Inflammatory macrophage treated with lipopolysaccharide for 4 hours (primary cell): ENCODE results near the gene LRFN2.

Experiments used
- DNase-seq: peaks from one replicate; pipeline ENCODE4 v3.0.0-alpha.2; 2020

Gene LRFN2

DNA sequence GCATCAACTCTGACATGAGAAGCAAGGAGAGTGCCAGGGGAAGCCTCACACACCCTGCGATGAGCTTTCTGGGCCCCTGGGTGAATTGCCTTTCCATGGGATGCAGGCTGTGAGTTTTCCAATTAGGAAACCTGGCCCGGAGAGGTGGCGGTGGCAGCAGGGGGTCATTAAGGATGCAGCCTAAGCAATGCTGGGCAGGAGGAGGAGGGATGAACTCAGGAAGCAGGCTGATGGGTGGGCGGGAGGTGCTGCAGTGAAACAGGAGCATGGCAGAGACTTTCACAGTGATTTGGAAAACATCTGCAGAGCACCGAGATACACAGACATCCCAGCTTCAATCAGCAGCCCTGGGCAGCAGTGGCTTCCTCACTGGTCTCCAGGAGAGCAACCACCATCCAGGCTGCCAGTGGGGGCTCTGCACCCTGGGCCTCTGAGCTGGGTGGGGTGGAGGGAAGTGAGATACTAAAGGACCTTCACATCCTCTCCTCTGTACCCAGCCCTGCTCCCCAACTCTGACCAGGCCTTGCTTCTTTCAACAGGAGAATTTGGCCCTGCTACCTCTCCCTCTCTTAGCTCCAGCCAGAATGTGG is 44.9 kb downstream of the LRFN2 start:
- DNase-seq, result no peak

DNA sequence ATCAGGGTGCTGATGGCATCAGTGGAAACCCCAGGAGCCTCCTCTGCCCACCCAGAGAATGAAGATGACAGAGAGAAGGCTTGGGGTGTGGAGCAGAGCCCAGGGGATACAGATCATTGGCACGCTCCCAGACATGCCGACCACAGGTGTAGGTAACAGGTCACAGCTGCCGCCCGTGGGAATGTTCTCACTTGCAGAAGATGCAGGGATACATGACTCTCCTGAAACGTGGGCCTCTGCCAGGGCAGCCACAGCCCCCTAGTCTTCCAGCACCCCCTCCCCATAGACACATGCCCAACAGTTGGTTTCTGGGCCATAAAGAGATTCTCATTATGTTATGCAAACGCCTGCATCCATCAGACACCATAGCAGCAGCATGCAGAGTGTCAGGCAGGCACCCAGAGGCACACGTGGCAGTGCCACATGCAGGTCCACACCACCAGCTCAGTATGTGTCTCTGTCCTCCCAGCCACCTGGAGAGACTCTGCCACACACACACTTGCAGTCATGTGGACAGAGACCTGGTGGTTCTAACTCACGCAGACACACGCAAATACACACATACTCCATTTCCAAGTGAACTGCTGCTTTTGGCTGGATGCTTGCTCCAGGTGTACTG is 45.5 kb downstream of the LRFN2 start:
- DNase-seq, result no peak

DNA sequence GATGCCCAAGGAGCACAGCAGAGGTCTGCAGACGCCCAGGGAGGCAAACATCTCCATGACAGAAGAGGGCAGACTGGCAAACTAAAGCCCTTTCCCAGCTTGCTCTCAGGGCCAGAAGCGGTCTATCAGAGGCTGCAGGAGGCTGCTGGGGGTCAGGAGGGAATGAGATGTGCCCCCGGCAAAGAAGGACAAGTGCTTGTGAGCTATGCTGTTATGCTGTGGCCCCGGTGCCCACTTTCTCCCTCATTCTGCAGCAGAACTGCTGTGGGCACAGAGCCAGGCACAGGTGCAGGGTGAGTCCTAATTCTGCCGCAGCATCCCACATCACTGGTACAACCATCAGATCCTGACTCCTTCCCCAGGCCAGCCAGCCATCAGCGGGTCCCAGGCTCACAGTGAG is 46.4 kb downstream of the LRFN2 start:
- no peak for DNase-seq

DNA sequence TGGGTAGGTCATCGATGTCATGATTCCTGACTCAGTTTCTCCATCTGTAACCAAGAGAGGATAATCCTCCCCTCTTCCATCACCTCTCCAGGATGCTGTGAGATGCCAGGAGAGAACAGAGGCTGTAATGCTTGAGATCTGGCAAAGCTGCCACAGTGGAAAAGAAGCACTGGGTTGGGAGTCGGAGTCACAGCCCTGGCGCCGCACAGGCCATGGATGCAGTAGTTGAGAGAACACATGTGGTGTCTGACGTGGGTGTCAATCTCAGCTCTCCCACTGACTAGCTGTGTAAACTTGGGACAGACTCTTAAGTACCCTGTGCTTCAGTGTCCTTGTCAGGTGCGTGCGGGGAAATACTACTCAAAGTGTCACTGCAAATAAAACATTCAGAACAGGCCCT is 47.3 kb downstream of the LRFN2 start:
- DNase-seq, result no peak

DNA sequence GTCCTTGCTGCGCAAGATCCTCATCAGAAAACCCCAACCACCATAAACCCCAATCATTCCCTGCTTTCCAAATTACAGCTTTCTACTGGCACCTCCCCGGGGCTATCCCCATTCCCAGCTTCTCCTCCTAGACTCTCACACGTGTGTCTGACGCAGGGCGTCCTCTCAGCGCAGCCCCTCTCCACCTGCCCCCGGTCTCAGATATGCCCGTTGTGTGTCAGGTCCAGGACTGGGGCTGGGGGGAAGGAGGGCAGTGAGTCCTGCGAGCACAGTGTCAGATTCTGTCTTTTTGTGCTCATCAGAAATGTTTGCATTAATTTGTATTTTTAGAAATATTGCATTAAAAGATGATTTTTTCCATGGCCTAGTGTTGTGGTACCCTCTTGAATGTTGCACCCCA is 48.6 kb downstream of the LRFN2 start:
- DNase-seq, result no peak

DNA sequence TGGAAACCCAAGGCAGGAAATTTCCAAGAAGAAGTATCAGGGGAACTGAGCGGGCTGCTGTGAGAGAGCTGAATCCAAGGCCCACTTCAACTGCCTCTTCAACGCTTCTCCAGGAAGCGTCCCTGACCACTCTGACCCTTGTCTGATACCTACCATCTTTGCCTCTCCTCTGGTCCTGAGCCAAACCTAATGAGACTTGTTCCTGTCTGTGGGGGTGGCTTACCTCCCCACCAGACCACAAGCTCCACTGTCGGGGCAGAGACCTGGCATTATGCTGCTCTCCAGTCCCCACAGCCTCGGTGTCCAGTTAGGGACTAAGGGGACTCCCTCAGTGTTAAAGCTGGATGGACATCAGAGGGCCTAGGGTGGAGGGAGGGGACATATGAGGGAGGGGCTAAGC is 49.7 kb downstream of the LRFN2 start:
- no peak for DNase-seq

DNA sequence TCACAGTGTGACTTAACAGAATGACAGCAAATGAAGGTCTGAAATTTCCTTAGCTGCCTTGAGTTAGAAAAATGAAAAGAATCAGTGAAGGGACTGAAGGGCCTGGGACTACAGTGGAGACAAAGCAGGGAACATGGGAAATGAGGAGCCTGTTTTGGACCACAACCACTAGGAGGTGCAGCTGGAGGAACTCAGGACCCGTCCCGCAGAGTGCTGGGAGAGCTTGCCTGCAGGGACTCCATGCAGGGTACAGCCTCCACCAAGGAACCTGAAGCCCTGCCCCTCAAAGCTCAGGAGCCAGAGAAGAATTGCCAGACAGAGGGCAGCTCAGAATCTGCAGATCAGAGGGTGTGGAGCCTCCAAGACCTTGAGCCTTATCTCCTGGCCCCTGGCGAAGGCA is 50.7 kb downstream of the LRFN2 start:
- DNase-seq, result no peak

DNA sequence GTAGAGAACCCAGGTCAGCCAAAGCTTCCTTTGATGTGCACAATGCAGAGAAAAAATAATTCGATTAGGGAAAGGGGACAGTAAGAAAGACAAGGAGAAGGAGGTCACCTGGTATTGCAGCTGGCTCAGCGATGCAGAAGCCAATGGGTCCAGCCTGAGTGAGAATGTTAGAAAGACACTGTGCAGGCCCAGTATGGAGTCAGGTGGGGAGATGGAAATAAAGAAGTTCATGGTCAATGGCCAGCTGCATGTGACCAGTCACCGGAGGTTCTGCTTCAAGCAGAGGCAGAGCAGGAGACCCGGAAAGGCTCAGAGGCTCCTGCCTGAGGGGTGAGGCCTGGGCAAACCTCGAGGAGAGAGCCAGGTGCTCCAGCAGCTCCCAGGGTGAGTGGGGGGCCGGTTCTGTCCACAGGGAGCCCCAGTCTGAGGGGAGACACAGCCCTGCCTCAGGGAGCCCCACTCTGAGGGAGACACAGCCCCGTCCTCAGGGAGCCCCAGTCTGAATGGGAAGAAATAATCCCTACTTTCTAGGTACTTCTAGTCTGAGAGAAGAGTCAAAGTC is 51.3 kb downstream of the LRFN2 start:
- DNase-seq, result no peak

DNA sequence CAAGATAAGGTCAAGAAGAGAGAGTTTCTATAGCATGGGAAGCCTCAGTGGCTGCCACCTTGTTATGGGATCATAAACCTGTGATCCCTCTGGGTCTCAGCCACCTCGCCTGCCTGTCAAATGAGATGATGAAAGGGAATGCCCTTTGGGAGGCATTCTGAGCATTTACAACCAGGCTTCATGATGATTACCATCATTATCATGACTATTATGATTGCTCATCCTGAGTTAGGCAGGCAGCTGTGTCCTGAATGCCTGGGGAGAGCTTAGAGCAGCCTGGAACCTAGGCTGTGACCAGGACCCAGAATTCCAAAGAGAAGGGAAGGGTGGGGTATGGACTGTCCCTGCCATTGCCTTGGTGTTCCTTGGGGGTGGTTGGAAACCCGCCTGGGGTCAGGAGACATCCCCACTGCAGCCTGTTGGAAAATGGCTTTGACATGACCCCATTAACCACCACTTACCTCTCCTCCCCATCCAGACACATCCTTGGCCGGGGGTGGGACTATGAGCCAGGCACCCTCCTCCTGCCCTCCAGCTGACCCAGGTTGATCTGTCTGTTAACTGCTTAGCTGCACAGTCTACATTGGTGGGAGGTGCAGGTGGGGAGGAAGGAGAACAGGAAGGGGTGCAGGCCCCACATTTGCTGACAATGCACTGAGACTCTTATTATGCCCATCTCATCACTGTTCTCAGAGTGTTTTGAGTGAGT is 51.9 kb downstream of the LRFN2 start:
- no peak for DNase-seq

DNA sequence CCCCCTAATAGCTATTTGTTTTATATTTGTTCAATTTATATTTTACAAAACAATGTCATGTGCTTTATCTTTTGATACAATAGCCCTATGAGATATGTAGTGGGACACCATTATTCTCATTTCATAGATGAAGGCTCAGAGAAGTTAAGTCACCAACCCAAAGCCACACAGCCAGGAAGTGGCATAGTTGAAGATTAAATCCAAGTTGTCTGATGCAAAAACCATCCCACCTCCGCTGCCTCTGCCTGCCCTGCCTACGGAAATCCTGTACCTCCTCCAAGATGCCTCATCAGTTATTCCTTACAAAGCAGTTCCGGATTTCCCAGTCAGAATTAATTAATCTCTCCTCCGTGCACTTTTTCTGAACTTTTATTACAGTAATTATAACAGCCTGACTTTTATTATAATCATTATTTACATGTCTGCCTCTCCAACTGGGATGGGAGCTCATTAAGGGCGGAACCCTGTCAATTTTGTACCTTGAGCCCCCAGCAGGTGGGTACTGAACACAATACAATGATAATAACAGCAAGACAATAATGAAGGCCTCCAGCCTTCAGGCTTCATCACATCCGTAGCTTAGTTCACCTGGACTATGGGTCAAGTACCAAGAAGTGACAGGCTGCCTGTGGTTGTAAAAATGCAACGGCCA is 54.7 kb downstream of the LRFN2 start:
- no peak for DNase-seq

DNA sequence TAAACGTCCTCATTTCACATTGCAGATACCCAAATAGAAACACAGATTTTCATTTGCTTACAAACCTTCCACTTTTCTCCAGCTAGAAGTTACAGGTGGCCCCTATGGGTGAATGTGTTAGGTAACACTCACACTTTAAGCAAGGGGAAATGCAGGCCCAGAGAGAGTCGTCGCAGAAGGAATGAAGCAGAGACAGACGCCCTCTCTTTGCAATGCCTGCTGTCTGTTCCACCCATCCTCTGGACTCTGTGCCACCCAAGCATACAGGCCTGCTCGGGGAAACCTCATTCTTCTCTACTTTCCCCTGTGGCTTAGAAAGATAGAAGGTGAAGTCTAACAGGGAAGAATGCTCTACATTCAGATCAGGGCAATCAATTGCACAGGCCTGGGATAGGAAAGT is 57.2 kb downstream of the LRFN2 start:
- DNase-seq, result no peak

DNA sequence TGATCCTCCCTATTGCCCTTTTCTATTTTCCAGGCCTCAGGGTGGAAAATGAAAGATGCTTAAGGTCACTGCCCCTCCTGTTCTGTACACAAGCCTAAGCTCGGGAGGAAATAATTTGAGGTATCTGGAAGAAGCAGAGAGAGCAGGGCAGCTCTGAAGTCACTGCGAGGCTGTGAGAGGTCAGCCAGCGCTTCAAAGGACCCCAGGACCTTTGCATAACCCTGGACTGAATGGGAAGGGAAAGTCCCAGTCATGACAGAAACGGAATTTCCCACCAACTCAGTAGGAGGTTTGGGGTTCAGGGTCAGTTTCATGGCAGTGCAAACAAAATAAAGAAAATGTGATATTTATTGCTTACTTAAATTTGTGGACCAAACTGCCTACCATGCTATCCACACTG is 58.1 kb downstream of the LRFN2 start:
- no peak for DNase-seq

DNA sequence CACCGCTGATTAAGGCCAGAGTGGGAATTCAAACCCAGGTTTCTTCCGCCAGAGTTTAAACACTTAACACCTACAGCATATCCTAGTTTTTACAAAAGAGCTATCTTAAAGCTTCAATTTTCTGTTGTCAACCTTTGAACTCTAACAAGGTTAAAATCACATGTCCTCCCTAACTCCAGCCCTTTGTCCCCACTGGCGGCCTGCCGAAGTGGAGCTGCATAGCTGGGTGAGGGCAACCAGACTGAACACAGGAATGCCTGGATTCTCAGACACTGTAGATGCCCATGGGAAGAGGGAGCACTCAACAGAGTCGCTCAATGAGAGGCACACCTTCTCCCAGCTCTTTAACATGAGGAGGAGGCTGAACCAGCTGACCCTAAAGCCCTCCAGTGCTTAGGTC is 59.1 kb downstream of the LRFN2 start:
- DNase-seq, result no peak

DNA sequence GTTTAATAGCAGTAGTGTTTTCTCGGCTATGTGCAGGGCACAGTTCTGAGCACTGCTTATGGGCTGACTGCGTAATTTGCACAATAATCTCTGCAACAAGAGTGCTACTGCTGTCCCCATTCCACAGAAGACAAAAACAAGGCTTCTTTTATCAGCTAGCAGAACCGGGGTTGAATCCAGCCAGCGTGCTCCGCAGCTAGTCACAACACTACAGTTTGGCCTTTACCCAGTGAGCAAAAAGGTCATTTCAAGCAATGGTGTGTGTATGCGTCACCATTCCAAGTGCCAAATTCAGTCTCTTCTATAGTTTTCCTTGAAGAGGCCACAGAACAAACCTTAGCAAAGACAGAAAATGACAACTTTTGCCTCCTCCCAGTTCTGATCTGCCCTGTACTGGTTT is 61.1 kb downstream of the LRFN2 start:
- DNase-seq, result no peak

DNA sequence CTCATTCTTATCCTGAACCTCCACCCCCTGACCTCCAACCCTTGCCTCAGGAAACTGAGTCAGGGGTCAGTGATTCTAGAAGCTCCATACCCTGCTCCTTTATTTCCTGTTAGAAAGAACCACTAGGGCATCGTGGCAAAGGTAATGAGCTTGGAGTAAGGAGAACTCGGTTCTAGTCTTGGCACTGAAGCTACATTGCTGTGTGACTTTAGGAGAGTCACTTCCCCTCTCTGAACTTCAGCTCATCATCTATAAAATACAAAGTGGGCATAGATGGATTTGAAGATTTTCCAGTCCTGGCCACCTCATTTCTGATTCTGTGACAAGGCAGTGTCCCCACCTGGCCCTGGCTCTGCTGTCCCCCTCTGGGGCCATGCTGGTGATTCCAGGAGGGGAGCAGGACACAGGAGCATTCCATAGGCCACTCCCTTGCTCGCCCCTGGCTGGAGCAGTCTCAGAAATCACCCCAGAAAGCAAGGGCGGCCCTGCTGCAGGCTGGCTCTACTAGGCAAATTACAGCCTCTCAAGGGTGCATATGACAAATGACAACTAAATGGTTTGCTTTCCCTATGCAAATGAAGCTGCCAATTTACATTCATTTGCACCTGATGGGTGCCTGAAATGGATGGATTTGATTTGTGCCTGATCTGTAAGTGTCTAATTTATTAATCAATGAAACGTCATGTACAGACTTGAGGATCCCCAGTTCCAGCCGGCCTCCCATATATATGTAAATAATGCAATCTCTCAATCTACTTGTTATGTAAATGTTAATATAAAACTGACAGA is 62.2 kb downstream of the LRFN2 start:
- DNase-seq, result no peak

DNA sequence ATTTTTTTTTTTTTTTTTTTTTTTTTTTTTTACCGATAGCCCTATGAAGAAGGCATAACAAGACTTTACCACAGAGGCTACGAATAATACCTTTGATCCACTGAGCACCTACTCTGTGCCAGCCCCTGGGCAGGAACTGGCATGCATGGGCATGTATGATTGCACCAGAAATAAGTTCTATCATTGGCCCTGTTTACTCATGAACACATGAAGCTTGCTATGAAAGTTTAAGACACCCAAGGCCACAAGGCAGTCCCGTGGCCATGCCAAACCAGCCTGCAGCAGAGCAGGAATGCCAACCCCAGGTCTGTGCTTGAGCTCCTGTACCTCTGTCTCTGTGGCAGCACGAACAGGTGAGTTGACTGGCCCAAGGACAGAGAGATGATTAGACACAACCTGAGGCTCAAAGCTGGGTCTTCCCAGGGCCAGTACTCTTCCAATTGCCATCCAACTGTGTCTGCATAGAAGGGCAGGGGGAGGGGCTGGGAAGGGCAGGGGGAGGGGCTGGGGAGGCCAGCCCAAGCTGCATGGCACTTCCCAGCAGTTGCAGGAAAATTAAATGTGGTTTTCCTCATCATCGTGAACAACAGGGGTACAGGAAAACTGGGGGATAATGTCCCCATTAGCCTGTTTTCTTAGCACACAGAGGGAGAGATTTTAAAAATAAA is 63.5 kb downstream of the LRFN2 start:
- DNase-seq, result no peak

DNA sequence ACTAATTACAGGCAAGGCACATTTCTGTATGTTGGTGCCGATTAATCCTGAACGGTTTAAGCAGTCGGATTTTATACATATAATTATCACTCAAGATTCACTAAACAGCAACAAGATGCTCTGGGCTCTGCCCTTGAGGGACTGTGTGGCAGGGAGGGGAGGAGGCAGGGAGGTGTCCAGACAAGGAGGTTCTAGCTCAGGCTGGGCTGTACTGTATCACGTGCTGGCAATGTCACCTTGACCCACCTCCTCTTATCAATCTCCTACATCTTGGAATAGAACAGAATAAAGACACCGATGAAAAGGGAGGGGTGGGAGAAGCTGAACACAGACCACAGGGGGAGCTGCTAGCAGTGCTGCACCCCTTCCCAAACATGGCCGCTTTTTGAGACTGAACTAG is 65.7 kb downstream of the LRFN2 start:
- DNase-seq, result no peak

DNA sequence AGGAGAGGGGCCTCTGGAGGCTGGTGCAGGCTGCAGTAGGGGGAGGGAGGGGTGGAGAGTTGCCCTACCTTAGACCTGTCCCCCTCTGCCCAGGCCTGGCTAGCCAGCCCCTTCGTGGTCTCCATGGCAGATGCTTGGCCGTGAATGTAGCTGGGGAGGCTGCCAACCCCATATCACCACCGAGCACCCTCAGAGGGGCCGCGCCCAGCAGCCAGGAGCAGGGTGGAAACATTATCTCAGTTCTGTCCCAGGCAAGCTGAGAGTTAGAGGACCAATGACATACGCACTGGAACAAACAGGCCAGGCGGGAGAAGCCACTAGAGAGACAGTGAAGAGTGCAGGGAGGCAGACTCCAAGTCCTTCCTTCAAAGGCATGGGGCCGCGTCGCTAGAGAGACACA is 66.5 kb downstream of the LRFN2 start:
- DNase-seq, result no peak

DNA sequence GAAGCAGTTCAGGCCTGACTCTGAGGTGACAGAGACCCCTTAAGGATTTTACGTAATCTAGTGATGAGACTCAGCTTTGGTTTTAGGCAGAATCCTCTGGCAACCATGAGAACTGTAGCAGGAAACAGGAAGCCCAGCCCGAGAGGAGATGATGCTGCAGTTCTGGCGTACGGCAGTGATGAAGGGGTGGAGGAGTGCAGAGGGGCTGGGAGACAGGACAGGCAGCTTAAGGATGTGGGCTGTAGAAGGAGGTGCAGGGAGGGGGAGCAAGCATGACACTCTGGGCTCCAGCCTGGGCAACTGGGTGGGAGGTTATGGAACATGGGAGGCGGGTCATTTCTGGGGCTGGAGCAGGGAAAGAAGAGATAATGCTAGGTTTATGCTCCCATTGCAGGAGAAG is 67.1 kb downstream of the LRFN2 start:
- no peak for DNase-seq

DNA sequence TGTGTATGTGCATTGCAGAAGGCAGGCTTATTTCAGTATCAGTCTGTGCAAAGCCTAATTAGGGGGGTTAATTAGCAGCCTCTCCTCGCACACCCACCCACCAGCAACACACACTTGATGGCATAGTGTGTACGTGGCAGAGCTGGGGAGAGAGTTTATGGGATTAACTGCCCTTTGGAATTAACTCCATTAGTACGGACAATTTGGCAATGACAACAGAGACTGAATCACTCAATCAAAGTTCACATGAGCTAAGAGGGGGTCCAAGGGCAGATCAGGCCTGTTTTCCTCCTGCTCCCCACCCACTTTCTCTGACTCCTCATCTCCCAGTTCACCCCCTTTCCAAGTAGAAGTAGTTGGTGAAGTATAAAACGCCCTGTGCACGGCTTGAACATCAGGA is 69.5 kb downstream of the LRFN2 start:
- no peak for DNase-seq

DNA sequence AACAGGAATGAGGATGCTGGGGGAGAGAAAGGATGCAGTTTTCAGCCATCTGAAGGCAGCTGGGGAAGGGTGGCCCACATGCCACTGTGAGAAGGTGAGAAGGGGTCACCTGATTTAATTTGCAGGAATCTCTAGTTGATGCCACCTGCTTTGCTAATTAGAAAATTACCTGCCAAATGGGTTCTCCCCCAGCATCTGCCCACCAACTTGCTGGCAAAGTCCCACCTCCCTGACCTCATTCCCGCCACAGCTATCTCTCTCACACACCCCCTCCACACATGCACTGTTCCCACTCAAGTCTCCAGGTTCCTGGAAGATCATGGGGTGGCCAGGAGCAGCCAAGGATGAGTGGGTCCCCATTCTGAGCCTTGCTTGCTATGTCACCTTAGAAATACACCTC is 70.7 kb downstream of the LRFN2 start:
- no peak for DNase-seq

DNA sequence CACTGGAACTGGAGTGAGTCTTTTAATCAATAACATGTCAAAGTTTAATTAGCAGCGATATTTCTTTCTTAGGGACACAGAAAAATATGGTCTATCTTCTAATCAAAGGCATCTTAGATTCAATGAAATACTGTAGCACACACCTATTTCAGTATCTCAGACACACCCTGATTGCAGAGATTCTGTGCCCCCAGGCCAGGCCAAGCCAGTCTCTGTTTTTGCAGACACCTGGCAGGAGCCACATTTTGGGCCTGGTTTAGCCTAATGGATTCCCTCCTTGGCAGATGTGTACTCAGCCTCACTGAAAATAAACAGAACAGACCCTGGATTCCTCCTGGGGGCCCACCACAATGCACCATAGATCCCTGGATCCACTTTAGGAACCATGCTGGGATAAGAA is 74.8 kb downstream of the LRFN2 start:
- DNase-seq, result no peak

DNA sequence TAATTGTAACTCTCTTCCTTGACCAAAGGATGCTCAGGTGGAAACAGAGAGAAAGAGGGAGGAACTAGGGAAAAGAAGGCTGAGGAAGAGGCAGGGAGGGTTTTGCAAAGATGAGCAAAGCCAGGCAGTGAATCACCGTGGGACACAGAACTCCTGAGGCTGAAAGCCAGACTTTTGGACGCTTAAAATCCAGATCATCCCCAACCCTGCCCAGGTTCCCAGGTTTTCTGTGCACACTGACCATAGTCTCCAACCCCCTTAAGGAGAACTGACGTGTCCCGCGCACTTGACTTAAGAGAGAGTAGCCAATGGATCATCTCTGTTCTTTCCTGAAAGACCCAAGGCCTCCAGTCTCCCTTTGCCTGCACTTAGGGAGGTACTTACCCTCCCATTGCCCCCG is 75.3 kb downstream of the LRFN2 start:
- DNase-seq, result no peak
